ENCODE data around the gene ASXL1. TPM values are rescaled to one million over a fixed set of nuclear protein-coding genes. Genes with fewer than 3 reads are reported as not detected.

ASXL1 gene
- total and polyA plus RNA-seq, 2 experiments from 2014 or later: 10.4 to 29.0 TPM

- TF ChIP-seq, protein P1, sequence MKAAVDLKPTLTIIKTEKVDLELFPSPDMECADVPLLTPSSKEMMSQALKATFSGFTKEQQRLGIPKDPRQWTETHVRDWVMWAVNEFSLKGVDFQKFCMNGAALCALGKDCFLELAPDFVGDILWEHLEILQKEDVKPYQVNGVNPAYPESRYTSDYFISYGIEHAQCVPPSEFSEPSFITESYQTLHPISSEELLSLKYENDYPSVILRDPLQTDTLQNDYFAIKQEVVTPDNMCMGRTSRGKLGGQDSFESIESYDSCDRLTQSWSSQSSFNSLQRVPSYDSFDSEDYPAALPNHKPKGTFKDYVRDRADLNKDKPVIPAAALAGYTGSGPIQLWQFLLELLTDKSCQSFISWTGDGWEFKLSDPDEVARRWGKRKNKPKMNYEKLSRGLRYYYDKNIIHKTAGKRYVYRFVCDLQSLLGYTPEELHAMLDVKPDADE (IDR thresholded peaks at IDR 0.05): no peak
- no peak for TF ChIP-seq ZNF331 (CRISPR knock-in tag; IDR thresholded peaks at IDR 0.05; ENCODE audit: low read depth)
- no peak for TF ChIP-seq NANOG (IDR thresholded peaks at IDR 0.05; ENCODE audit: borderline replicate concordance)
- TF ChIP-seq, protein P2, sequence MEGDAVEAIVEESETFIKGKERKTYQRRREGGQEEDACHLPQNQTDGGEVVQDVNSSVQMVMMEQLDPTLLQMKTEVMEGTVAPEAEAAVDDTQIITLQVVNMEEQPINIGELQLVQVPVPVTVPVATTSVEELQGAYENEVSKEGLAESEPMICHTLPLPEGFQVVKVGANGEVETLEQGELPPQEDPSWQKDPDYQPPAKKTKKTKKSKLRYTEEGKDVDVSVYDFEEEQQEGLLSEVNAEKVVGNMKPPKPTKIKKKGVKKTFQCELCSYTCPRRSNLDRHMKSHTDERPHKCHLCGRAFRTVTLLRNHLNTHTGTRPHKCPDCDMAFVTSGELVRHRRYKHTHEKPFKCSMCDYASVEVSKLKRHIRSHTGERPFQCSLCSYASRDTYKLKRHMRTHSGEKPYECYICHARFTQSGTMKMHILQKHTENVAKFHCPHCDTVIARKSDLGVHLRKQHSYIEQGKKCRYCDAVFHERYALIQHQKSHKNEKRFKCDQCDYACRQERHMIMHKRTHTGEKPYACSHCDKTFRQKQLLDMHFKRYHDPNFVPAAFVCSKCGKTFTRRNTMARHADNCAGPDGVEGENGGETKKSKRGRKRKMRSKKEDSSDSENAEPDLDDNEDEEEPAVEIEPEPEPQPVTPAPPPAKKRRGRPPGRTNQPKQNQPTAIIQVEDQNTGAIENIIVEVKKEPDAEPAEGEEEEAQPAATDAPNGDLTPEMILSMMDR (conservative IDR thresholded peaks at IDR 0.05; ENCODE audit: low read depth in 2 of 2): no peak
- TF ChIP-seq STAT1 (IDR thresholded peaks at IDR 0.05; ENCODE audit: unreplicated experiment): no peak
- no peak for TF ChIP-seq EZH2phosphoT487 (IDR thresholded peaks at IDR 0.05; ENCODE audit: unreplicated experiment)
- no peak for TF ChIP-seq JUNB (IDR thresholded peaks at IDR 0.05; ENCODE audit: unreplicated experiment)
These were observed 7.4 kb downstream of the ASXL1 start (continued) for GRCh38 chr20:32365564-32365963.

DNA sequence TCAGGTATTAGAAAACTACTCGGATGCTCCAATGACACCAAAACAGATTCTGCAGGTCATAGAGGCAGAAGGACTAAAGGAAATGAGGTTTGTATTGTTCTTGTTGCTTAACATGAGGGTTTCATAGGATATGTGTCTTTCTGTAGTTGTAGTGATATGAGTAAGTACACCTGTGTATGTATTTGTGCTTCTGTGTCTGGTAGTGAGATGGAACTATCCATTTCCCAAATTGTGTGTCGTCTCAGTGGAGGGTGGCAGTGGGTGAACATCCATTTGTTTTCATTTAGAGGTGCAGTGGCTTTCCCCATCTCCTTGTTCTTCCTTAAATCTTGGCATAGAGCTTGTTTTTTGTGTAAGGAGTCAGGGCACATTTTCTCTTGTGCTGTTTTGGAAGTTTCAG, 8.2 kb downstream of the ASXL1 start:
- Mint-ChIP-seq H3K27me3 (ENCODE audit: insufficient read depth, low read depth, poor library complexity) (peaks cover 24% of the 10 kb centered on the region), H3K9me3 (no peaks in the 10 kb centered on the region), H3K27ac (no peak overlapping the region), H3K36me3 (ENCODE audit: low read depth) (no peaks in the 10 kb centered on the region), H3K4me1 (peaks cover 6% of the 10 kb centered on the region; the same call in 2 of the 3 replicates), H3K4me3 (no peak overlapping the region)
- no peak for ATAC-seq
- peaks cover 40% of the 10 kb centered on the region for H3K27me3 ChIP-seq (ENCODE audit: insufficient read depth)
- DNase-seq (ENCODE audit: low spot score): no peak
- no peak overlapping the region for H3K27ac ChIP-seq (ENCODE audit: low read depth)
- H3K4me3 ChIP-seq: no peak overlapping the region
- no peaks in the 10 kb centered on the region for H3K36me3 ChIP-seq (ENCODE audit: insufficient read depth)
- H3K79me2 ChIP-seq (replicated peaks; ENCODE audit: insufficient read depth): peaks cover 56% of the 10 kb centered on the region
- H3K4me1 ChIP-seq (ENCODE audit: insufficient read depth): no peaks in the 10 kb centered on the region
- H3K4me2 ChIP-seq: no peak overlapping the region
- peaks cover 79% of the 10 kb centered on the region for H4K20me1 ChIP-seq (replicated peaks; ENCODE audit: insufficient read depth)
- no peak overlapping the region for H2AFZ ChIP-seq
- H3F3A ChIP-seq (replicated peaks; ENCODE audit: low read depth): no peaks in the 10 kb centered on the region
- no peaks in the 10 kb centered on the region for H3K9me2 ChIP-seq (ENCODE audit: insufficient read depth)
- TF ChIP-seq ZNF331 (CRISPR knock-in tag; IDR thresholded peaks at IDR 0.05; ENCODE audit: low read depth) (no peak), JUNB (IDR thresholded peaks at IDR 0.05; ENCODE audit: unreplicated experiment) (no peak), CREB1 (CRISPR knock-in tag; IDR thresholded peaks at IDR 0.05; ENCODE audit: low read depth) (no peak), EZH2 (IDR thresholded peaks at IDR 0.05; ENCODE audit: low read depth, unreplicated experiment) (no peak), NANOG (IDR thresholded peaks at IDR 0.05; ENCODE audit: borderline replicate concordance) (no peak), POLR2AphosphoS5 (IDR thresholded peaks at IDR 0.05; ENCODE audit: low read depth) (no peak), STAT1 (IDR thresholded peaks at IDR 0.05; ENCODE audit: unreplicated experiment) (no peak)
- TF ChIP-seq, protein P1 (IDR thresholded peaks at IDR 0.05): no peak
- TF ChIP-seq, protein P2 (conservative IDR thresholded peaks at IDR 0.05; ENCODE audit: low read depth in 2 of 2): no peak
- TF ChIP-seq, protein P3, sequence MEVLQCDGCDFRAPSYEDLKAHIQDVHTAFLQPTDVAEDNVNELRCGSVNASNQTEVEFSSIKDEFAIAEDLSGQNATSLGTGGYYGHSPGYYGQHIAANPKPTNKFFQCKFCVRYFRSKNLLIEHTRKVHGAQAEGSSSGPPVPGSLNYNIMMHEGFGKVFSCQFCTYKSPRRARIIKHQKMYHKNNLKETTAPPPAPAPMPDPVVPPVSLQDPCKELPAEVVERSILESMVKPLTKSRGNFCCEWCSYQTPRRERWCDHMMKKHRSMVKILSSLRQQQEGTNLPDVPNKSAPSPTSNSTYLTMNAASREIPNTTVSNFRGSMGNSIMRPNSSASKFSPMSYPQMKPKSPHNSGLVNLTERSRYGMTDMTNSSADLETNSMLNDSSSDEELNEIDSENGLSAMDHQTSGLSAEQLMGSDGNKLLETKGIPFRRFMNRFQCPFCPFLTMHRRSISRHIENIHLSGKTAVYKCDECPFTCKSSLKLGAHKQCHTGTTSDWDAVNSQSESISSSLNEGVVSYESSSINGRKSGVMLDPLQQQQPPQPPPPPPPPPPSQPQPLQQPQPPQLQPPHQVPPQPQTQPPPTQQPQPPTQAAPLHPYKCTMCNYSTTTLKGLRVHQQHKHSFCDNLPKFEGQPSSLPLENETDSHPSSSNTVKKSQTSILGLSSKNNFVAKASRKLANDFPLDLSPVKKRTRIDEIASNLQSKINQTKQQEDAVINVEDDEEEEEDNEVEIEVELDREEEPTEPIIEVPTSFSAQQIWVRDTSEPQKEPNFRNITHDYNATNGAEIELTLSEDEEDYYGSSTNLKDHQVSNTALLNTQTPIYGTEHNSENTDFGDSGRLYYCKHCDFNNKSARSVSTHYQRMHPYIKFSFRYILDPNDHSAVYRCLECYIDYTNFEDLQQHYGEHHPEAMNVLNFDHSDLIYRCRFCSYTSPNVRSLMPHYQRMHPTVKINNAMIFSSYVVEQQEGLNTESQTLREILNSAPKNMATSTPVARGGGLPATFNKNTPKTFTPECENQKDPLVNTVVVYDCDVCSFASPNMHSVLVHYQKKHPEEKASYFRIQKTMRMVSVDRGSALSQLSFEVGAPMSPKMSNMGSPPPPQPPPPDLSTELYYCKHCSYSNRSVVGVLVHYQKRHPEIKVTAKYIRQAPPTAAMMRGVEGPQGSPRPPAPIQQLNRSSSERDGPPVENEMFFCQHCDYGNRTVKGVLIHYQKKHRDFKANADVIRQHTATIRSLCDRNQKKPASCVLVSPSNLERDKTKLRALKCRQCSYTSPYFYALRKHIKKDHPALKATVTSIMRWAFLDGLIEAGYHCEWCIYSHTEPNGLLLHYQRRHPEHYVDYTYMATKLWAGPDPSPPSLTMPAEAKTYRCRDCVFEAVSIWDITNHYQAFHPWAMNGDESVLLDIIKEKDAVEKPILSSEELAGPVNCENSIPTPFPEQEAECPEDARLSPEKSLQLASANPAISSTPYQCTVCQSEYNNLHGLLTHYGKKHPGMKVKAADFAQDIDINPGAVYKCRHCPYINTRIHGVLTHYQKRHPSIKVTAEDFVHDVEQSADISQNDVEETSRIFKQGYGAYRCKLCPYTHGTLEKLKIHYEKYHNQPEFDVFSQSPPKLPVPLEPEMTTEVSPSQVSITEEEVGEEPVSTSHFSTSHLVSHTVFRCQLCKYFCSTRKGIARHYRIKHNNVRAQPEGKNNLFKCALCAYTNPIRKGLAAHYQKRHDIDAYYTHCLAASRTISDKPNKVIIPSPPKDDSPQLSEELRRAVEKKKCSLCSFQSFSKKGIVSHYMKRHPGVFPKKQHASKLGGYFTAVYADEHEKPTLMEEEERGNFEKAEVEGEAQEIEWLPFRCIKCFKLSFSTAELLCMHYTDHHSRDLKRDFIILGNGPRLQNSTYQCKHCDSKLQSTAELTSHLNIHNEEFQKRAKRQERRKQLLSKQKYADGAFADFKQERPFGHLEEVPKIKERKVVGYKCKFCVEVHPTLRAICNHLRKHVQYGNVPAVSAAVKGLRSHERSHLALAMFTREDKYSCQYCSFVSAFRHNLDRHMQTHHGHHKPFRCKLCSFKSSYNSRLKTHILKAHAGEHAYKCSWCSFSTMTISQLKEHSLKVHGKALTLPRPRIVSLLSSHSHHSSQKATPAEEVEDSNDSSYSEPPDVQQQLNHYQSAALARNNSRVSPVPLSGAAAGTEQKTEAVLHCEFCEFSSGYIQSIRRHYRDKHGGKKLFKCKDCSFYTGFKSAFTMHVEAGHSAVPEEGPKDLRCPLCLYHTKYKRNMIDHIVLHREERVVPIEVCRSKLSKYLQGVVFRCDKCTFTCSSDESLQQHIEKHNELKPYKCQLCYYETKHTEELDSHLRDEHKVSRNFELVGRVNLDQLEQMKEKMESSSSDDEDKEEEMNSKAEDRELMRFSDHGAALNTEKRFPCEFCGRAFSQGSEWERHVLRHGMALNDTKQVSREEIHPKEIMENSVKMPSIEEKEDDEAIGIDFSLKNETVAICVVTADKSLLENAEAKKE (CRISPR knock-in tag; IDR thresholded peaks at IDR 0.05): no peak

All from GM23338 (cell line).